ENCODE data around the gene CYTH3.
A peak's percentile ranks its signal among the peaks of the same experiment; 100 is the strongest.

Gene CYTH3

DNA sequence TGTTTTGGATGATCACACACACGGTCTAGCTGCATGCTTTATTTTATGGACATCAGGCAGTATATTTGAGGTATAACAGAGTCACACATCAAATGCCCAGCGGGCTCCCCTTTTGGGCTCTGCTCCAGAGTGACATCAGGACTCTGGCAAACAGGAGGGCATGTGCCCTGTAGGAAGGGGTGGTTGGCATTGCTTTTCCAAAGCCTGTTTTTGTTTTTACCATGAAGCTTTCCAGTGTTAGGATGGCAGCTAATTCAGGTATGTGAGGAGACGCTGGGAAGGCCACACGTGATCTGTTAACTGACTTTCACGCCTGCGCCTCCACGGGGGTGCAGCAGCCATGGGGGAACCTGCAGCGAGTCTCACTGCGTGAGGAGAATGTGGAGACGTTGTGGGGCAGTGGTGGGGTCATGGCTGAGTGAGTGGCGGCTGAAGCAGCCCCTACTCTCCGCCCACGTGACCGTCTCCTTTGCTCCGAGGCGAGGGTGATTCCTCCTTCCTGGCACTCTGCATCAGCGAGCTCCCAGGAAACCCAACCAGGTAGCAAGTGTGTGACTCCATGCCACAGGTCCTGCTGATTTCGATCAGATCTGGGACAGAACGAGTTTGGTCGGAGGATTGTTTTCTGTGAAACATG, 123.6 kb downstream of the CYTH3 start:
- DNase-seq, result no peak

DNA sequence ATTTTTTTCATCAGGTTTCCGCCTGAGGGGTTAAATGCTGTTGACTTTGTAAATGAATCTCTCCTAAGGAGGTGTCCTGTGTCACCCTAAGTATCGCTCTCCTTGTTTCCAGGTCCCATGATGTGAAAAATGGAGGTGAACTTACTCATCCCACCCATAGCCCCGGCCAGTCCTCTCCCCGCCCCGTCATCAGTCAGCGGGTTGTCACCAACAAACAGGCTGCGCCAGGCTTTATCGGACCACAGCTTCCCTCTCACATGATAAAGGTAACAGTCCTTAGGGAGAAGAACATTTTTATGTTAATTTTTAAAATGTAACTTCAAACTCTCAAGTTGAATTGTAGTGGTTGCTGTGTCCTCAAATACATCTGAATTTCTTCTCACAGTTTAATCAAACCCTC, 124.8 kb downstream of the CYTH3 start:
- no peak for DNase-seq

DNA sequence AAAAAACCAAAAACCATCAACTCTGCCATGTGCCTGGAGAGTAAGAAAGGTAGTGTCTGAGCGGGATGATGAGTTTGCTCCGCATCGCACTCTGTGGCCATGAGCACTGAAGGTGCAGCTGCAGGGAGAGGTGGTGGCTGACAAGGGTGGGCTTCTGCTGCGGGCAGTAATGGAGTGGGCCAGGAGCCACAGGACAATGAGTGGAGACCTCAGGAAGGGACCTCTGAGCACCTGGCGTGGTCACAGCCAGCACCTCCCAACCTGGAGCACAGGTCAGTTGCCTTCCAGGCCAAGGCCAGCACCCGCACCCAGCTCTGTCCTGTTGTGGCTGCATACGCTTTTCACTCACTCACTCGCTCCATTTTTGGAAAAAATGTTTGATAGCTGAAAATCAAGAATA, 125.8 kb downstream of the CYTH3 start:
- no peak for DNase-seq

DNA sequence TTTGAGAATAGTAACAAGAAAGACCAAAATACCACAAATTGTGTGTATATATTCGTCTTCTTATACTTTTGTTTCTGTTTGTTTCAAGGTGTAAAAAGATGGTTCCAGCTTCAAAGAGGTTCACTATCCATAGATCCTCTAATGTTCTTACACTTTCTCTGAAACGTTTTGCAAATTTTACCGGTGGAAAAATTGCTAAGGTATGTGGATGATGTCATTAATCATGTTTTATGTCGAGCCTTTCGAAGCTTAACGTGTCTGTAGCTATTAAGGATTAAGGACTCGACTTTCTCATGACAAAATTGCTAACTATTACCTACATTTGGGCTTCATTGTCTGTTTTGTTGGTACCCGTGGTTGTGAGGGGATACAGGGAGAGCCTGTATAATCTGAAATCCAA, 128.4 kb downstream of the CYTH3 start:
- no peak for DNase-seq

DNA sequence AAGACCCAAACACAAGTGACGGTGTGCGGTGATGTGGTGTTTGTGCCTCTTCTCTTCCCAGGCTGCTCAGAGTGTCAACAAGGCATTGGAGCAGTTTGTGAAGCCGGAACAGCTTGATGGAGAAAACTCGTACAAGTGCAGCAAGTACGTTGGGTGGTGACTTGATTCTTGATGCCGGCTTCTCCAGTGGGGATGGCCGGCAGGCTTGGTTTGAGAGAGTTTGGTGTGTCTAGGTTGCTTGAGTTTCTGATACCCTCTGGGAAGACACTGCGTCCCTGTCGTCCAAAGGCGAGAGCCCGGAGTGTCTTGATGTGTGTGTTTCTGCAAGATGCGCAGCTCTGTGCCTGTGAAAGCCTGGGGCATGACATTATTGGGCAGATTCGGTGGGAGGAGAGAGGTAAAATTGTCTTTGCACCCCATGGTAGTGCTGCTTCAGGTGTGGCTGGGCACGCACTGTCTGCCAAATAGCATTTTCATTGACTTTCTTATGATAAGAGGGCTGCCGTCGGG, 129.5 kb downstream of the CYTH3 start:
- no peak for DNase-seq

DNA sequence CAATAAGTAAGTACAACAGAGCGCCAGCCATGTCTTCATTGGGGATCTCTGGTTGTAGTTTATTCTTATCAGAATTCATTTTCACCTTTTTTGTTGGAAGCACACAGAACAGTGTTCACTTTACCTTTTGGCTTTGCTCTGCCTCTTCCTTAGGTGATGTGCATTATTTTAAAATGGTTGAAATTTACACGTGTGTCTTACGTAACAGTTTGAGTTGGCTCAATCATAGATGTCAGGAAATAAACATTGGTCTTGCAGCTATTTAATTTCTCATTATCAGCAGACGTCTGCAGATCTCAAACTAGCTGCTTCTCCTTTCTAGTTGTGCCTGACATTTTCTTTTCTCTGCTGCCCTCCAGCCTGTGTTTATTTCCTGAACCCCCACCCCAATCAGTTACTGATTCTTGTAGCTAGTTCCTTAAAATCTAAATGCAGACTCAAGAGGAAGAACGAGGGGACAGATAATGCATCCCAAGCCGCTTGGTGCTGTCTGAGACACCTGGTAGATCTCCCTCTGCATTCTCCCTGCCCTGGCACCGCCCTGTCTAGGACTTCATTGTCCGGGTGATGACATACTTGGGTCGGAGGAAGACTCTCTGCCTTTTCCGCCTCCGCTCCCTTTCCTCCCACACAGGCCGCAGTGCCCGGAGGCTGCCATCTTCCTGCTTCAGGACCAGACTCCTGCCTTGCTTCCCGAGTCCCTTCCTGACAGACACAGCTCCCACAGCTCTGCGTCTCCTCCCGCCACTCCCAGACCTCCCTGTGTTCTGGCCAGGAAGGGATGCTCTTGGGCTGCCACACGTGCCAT, 133.0 kb downstream of the CYTH3 start:
- peak; percentile 38 to 68 (median 66) for DNase-seq

DNA sequence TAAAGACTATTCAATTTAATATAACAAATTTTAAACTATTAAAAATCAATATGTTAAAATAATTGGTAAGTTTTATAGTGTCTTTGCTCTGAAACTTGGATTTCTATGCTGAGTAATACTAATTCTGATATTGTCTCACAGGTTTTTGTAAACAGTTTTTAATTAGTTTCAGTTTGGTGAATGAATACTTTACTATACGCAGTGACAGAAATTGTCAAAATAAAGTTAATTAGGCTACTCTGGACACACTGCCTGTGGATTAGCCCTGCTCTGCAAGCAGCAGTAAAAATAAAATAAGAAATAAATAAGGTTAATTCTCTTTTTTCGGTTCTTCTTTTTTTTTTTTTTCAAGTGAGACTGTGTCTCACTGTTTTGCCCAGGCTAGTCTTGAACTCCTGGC, 135.9 kb downstream of the CYTH3 start:
- no peak for DNase-seq

DNA sequence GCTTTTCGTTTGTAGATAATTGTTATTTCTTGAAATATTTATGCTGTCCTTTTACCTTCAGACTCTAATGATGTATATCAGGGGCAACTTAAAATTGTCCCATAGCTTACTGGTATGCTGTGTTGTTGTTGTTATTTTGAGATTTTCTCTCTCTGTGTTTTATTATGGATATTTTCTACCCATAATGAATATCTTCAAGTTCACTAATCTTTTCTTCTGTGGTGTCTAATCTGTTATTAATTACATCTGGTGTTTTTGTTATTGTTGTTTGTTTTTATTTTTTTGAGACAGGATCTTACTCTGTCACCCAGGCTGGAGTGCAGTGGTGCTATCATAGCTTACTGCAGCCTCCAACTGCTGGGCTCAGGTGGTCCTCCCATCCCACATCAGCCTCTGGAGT, 139.2 kb downstream of the CYTH3 start:
- no peak for DNase-seq

DNA sequence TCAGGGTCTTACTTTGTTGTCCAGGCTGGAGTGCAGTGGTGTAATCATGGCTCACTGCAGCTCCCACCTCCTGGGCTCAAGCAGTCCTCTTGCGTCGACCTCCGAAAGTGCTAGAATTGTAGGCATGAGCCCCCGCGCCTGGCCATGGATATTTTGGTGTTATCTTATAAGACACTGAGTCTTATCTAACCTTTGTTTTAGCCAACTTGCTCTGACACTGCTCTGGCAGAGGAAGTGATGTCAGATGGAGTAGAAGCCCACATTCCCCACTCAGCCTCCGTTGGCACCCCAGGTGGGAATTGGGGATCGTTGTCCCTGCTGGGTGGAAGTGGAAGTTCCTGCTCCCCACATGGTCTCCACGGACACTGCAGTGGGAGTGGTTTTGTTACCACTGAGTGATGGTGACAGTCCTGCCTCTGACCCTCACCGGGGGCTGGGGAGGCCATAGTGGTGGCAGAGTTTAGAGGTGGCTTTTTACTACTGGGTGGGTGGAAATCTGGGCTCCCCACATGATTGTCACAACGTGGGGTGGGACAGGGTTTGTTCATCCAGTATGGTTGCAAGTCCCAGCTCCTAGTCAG, 142.3 kb downstream of the CYTH3 start:
- no peak for DNase-seq

DNA sequence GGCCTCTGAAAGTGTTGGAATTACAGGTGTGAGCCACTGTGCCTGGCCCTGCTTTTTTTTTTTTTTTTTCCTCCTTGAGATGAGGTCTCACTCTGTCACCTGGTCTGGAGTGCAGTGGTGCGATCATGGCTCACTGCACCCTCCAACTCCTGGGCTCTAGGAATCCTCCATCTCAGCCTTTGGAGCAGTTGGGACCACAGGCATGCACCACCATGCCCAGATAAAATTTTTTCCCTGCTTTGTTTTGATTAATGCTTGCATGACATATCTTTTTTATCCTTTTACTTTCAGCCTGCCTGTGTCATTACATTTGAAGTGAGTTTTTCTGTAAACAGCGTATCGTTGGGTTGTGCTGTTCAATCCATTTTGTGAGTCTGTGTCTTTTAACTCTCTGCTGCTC, 144.2 kb downstream of the CYTH3 start:
- no peak for DNase-seq

DNA sequence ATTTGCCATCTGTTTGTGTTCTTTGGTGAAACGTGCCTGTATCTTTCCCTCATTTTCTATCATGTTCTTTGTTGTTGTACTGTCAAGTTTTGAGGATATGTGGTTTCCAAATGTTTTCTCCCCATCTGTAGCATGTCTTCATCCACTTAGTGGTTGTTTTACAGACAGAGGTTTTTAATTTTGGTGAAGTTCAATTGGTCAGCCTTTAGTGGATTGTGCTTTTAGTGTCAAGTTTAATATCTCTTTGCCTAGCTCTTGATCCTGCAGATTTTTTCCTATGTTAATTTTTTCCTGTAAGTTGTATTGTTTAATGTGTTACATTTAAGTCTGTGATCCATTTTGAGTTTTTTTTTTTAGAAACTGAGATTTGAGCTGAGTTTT, 145.3 kb downstream of the CYTH3 start:
- DNase-seq, result no peak

DNA sequence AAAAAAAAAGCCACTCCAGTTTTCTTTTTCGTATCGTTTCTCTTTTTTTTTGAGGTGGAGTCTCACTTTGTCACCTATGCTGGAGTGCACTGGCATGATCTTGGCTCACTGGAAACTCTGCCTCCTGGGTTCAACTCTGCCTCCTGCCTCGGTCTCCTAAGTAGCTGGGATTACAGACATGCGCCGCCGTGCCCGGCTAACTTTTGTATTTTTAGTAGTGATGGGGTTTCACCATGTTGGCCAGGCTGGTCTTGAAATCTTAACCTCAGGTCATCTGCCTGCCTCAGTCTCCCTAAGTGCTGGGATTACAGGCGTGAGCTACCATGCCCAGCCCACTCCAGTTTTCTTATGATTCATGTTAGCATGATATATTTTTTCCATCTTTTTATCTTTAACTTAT, 148.6 kb downstream of the CYTH3 start:
- DNase-seq, result no peak

DNA sequence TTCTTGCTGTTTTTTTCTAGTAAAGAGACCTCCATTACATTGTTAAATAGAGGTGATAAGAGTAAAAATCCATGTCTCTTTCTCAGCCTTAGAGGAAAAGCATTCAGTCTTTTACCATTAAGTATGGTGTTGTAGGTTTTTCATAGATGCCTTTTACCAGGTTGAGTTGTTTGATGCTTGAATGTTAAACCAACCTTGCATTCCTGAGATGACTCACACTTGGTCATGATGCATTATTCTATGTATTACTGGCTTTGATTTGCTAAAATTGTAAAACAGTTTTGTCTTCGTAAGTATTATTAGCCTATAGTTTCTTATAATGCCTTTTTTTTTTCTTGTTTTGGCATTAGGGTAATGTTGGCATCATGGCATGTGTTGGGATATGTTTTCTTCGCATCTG, 151.3 kb downstream of the CYTH3 start:
- DNase-seq, result no peak

DNA sequence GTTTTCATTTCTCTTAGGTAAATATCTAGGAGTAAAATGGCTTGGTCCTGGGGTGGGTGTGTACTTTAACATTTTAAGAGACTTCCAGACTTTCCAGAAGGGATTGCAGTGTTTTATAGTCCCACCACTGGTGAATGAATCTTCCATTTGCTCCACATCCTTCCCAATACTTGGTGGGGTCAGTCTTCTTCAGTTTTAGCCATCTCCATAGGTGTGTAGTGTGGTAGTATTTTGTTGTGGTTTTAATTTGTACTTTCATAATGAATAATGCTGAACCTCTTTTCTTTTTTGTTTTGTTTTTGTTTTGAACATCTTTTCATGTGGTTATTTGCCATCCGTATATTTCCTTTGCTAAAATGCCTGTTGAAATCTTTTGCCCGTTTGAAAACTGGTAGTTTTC, 154.9 kb downstream of the CYTH3 start:
- no peak for DNase-seq

DNA sequence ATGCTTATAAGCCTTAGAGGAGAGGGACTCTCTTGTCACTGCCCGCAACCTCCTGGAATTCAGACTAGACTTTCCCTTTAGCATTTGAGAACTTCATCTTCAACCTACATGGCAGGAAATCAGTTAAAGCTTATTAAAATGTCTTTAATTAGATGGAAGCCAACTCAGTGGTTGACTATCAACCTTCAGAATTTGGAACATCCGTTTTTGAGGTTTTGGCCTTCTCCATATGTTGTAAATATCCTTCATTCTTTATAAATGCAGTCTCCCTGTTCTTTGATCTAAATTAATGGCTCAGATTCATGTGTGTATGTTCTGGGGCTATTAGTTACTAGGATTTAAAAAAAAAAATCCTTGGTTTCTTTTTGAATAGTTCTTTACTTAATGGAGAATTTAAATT, 156.2 kb downstream of the CYTH3 start:
- DNase-seq, result no peak
